CD4-positive, alpha-beta T cell (primary cell): ENCODE data around the gene XPR1. TPM values are rescaled to one million over a fixed set of nuclear protein-coding genes. Genes with fewer than 3 reads are reported as not detected.

Experiments used
- ATAC-seq: fragments of 200-7000 bp; cut with Tn5 transposase; one replicate; pipeline ENCODE4 v1.10.0; 2022; ENCODE audit warnings: mild to moderate bottlenecking; ENCODE audit not compliant: poor library complexity
- CTCF ChIA-PET: fragments of 350-600 bp; sonication (Branson Sonifier 250); formaldehyde crosslinking; loops from one replicate; lab custom pipeline; 2021; ENCODE audit warnings: antibody characterized with exemption, inconsistent platforms; lab: Charles Lee
- POLR2A ChIA-PET: fragments of 350-600 bp; sonication (Branson Sonifier 250); formaldehyde crosslinking; loops from one replicate; lab custom pipeline; 2021; ENCODE audit warnings: antibody characterized with exemption, inconsistent platforms; lab: Charles Lee
- DNase-seq, 14 experiments: peaks; one replicate each; pipeline ENCODE4 v3.0.0-alpha.2; 2013 to 2020; ENCODE audit warnings: mixed read lengths in 2 of 14
- H3K27ac ChIP-seq, 2 donors: one replicate each; pipeline versions ENCODE4 v1.5.1 to v1.7.0; 2013; ENCODE audit warnings: low read length in 2 of 2, low read depth in 1 of 2, mild to moderate bottlenecking in 1 of 2
- H3K27me3 ChIP-seq, 2 experiments: 1 replicate in 1 of 2; 2 replicates in 1 of 2; pipeline versions ENCODE4 v1.6.1 to v1.7.0; 2013; ENCODE audit warnings: low read length in 2 of 2, control low read depth in 1 of 2, mild to moderate bottlenecking in 1 of 2, moderate library complexity in 1 of 2; ENCODE audit not compliant: insufficient read depth in 2 of 2, control insufficient read depth in 1 of 2
- H3K36me3 ChIP-seq: one replicate; pipeline ENCODE4 v1.6.1; 2013; ENCODE audit warnings: low read length, control low read depth; ENCODE audit not compliant: insufficient read depth
- H3K4me1 ChIP-seq: one replicate; pipeline ENCODE4 v1.6.1; 2013; ENCODE audit warnings: low read length, control low read depth; ENCODE audit not compliant: insufficient read depth
- H3K4me3 ChIP-seq: one replicate; pipeline ENCODE4 v1.5.1; 2013; ENCODE audit warnings: mild to moderate bottlenecking, low read length, moderate library complexity
- H3K9me3 ChIP-seq, 2 experiments: 1 replicate in 1 of 2; 2 replicates in 1 of 2; pipeline versions ENCODE4 v1.6.1 to v1.7.0; 2013; ENCODE audit warnings: low read length in 2 of 2, mild to moderate bottlenecking in 2 of 2, control low read depth in 1 of 2, moderate library complexity in 1 of 2; ENCODE audit not compliant: control insufficient read depth in 1 of 2, insufficient read depth in 1 of 2
- H3K27ac Mint-ChIP-seq: one replicate; pipeline ENCODE4 v1.8.0; 2020; ENCODE audit warnings: mixed read lengths
- H3K27me3 Mint-ChIP-seq: one replicate; pipeline ENCODE4 v1.8.0; 2021; ENCODE audit warnings: mixed read lengths
- H3K36me3 Mint-ChIP-seq: one replicate; pipeline ENCODE4 v1.8.0; 2021; ENCODE audit warnings: low read depth, mixed read lengths
- H3K4me1 Mint-ChIP-seq: one replicate; pipeline ENCODE4 v1.8.0; 2021; ENCODE audit warnings: low read depth, mixed read lengths
- H3K4me3 Mint-ChIP-seq: one replicate; pipeline ENCODE4 v1.8.0; 2020; ENCODE audit warnings: mild to moderate bottlenecking, mixed read lengths
- H3K9me3 Mint-ChIP-seq: one replicate; pipeline ENCODE4 v1.8.0; 2020; ENCODE audit warnings: mixed read lengths
- CTCF ChIP-seq: fragments of 200-600 bp; IDR thresholded peaks from one replicate; pipeline ENCODE4 v1.8.0; 2022; ENCODE audit warnings: antibody characterized with exemption, mild to moderate bottlenecking
- intact Hi-C, 2 experiments: fragments of 100-400 bp; cut with DNase I in 1 of 2; cut with micrococcal nuclease in 1 of 2; formaldehyde crosslinking; loops; one replicate each; pipeline versions ENCODE4 v1.15.1 to v1.9.0; 2023 to 2025; cut with DNase I, micrococcal nuclease
- total RNA-seq, 174 experiments: library from RNA in 2 of 174; stranded (reverse) in 2 of 174; gene quantifications; one replicate each; pipeline ENCODE4 v1.2.3 and lab custom pipeline; 2021 to 2026

XPR1 gene
- total RNA-seq, 2 experiments from 2014 or later, result 13.7 TPM

GRCh38 chr1:180849031-180849775 is 217.4 kb downstream of the XPR1 start:
- DNase-seq, result no peak
- no peak overlapping the region for H3K4me3 Mint-ChIP-seq
- H3K9me3 ChIP-seq, result no peaks in the 10 kb centered on the region
- H3K27me3 ChIP-seq, result no peaks in the 10 kb centered on the region
- no peak overlapping the region for H3K27ac ChIP-seq
- H3K36me3 Mint-ChIP-seq, result peaks cover 56% of the 10 kb centered on the region
- H3K4me3 ChIP-seq, result no peak overlapping the region
- no peak for ATAC-seq
- intact Hi-C loops, result no loop called here
- H3K4me1 ChIP-seq, result no peaks in the 10 kb centered on the region
- H3K36me3 ChIP-seq, result no peaks in the 10 kb centered on the region
- H3K9me3 Mint-ChIP-seq, result peaks cover 3% of the 10 kb centered on the region
- ChIA-PET POLR2A (interaction anchor here (0.6 kb wide), 1 partner anchor 13 kb away, joined by 3 read pairs; no protein-coding TSS in a partner anchor), CTCF (no interaction called here)
- peaks cover 33% of the 10 kb centered on the region for H3K4me1 Mint-ChIP-seq
- H3K27ac Mint-ChIP-seq, result no peak overlapping the region
- no peak for TF ChIP-seq CTCF
- no peaks in the 10 kb centered on the region for H3K27me3 Mint-ChIP-seq

GRCh38 chr1:180851995-180852887 is 220.4 kb downstream of the XPR1 start:
- intact Hi-C loops, result no loop called here
- H3K9me3 Mint-ChIP-seq, result peaks cover 3% of the 10 kb centered on the region
- no peaks in the 10 kb centered on the region for H3K27me3 Mint-ChIP-seq
- no peak for TF ChIP-seq CTCF
- DNase-seq (peak in 1 of 14 experiments; percentile 17), ATAC-seq (no peak)
- H3K27ac Mint-ChIP-seq, result no peak overlapping the region
- peaks cover 41% of the 10 kb centered on the region for H3K36me3 Mint-ChIP-seq
- Histone ChIP-seq H3K4me3 (no peak overlapping the region), H3K4me1 (no peaks in the 10 kb centered on the region), H3K27me3 (no peaks in the 10 kb centered on the region), H3K9me3 (no peaks in the 10 kb centered on the region), H3K27ac (no peak overlapping the region), H3K36me3 (no peaks in the 10 kb centered on the region)
- POLR2A ChIA-PET, result no interaction called here
- H3K4me1 Mint-ChIP-seq, result peaks cover 34% of the 10 kb centered on the region
- H3K4me3 Mint-ChIP-seq, result no peak overlapping the region
- CTCF ChIA-PET, result no interaction called here

DNA sequence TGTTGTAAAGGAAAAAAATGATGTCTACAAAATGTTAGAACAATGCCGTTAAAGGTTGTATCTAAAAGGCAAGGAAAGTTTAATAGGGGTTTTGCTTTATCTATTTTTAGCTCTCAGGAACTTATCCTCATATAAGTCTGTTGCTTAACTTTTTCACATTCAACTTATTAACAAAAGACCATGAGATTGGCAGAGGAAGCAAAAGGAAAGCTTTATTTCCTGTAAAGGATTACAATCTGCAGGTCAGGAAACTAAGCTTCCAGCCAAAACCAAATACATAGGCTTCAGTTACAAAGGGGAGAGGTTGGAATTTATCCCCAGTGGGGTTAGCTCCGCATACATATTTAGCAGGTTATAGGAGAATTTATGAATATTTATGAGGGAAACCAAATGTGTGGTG is 222.2 kb downstream of the XPR1 start:
- no peaks in the 10 kb centered on the region for H3K36me3 ChIP-seq
- H3K4me1 ChIP-seq, result no peaks in the 10 kb centered on the region
- H3K27me3 ChIP-seq, result no peaks in the 10 kb centered on the region
- CTCF ChIA-PET, result no interaction called here
- H3K4me1 Mint-ChIP-seq, result peaks cover 34% of the 10 kb centered on the region
- no peak overlapping the region for H3K27ac ChIP-seq
- H3K27ac Mint-ChIP-seq, result no peak overlapping the region
- TF ChIP-seq CTCF, result no peak
- POLR2A ChIA-PET, result no interaction called here
- ATAC-seq (no peak), DNase-seq (no peak)
- H3K4me3 ChIP-seq, result no peak overlapping the region
- H3K36me3 Mint-ChIP-seq, result peaks cover 30% of the 10 kb centered on the region
- H3K9me3 ChIP-seq, result no peaks in the 10 kb centered on the region
- peaks cover 3% of the 10 kb centered on the region for H3K9me3 Mint-ChIP-seq
- intact Hi-C loops, result loop anchor here in 1 of 2 experiments (2.0 kb wide), 1 partner anchor 223 kb away; no protein-coding TSS in a partner anchor
- no peaks in the 10 kb centered on the region for H3K27me3 Mint-ChIP-seq
- H3K4me3 Mint-ChIP-seq, result no peak overlapping the region
